ENCODE data around the gene NID1.

The NID1 gene

GRCh38 chr1:235952950-235953615, 111.8 kb downstream of the NID1 start:
- DNase-seq: no peak

- DNase-seq: no peak
These were observed 113.2 kb downstream of the NID1 start for GRCh38 chr1:235951661-235952060.

- no peak for DNase-seq
These were observed 114.6 kb downstream of the NID1 start for GRCh38 chr1:235950318-235950717.

GRCh38 chr1:235948774-235949427, 116.0 kb downstream of the NID1 start:
- DNase-seq: no peak

GRCh38 chr1:235947989-235948388, 116.9 kb downstream of the NID1 start:
- no peak for DNase-seq

- no peak for DNase-seq
These were observed 118.3 kb downstream of the NID1 start for GRCh38 chr1:235946571-235946981.

- no peak for DNase-seq
These were observed 118.9 kb downstream of the NID1 start for GRCh38 chr1:235945775-235946570.

- DNase-seq: no peak
These were observed 121.2 kb downstream of the NID1 start for GRCh38 chr1:235943581-235944114.

- no peak for DNase-seq
These were observed 121.8 kb downstream of the NID1 start for GRCh38 chr1:235942979-235943575.

GRCh38 chr1:235942625-235942934, 122.3 kb downstream of the NID1 start:
- no peak for DNase-seq

GRCh38 chr1:235941876-235942624, 122.8 kb downstream of the NID1 start:
- no peak for DNase-seq

GRCh38 chr1:235940285-235940684, 124.6 kb downstream of the NID1 start:
- no peak for DNase-seq

- no peak for DNase-seq
These were observed 125.5 kb downstream of the NID1 start for GRCh38 chr1:235939480-235939775.

GRCh38 chr1:235938709-235939479, 126.0 kb downstream of the NID1 start:
- DNase-seq: no peak

- no peak for DNase-seq
These were observed 127.8 kb downstream of the NID1 start for GRCh38 chr1:235937123-235937522.

GRCh38 chr1:235935235-235936225, 129.4 kb downstream of the NID1 start:
- no peak for DNase-seq

GRCh38 chr1:235933766-235934116, 131.1 kb downstream of the NID1 start:
- DNase-seq: no peak

- DNase-seq: no peak
These were observed 131.7 kb downstream of the NID1 start for GRCh38 chr1:235933017-235933765.

- DNase-seq: no peak
These were observed 132.8 kb downstream of the NID1 start for GRCh38 chr1:235932090-235932510.

GRCh38 chr1:235931171-235931738, 133.6 kb downstream of the NID1 start:
- no peak for DNase-seq
